HG03565 (cell line): ENCODE measurements around the gene NOL12.
"Not testable (repeated sequence)": the region's sequence is repeated elsewhere in the genome, so short reads cannot be mapped to it uniquely, and the experiment has no call there.

Experiments used
- ATAC-seq: cut with Tn5 transposase; IDR thresholded peaks from one replicate; pipeline ENCODE4 v1.9.1; 2021; ENCODE audit warnings: mild to moderate bottlenecking, moderate library complexity; ENCODE audit not compliant: unreplicated experiment

The NOL12 gene

DNA sequence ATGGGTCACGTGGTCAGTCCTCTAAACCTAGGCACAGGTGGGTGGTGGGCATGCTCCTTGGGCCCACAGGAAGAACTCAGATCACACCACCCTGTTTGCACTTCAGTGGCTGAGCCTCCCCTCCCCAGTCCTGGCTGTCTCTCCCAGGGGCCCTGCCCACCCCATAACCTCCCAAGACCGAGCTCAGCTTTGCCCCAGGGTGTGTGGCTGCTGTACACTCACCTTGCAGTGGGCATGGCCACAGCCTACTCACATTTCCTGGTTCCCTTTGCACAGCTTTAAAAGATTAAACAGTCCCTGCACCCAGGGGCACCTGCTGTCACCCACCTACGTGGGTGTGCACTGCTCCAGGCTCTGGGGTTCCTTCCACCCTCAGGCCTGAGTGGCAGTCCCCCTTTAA is 24.5 kb downstream of the NOL12 start:
- ATAC-seq, result no peak

DNA sequence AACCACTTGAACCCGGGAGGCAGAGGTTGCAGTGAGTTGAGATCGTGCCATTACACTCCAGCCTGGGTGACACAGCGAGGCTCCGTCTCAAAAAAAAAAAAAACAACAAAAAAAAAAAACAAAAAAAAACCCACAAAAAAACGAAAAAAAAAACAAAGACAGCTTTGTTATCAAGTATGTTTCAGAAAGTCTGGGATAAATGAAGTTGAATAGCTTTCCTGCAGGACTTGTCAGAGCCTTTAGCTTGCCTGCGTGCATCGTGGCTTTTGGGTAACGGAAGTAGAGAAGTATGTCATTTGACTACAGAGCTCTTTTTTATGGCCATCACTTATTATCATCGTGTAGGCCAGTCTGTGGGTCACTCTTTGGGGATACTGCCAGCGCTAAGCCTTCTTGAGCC is 25.3 kb downstream of the NOL12 start:
- no peak for ATAC-seq

DNA sequence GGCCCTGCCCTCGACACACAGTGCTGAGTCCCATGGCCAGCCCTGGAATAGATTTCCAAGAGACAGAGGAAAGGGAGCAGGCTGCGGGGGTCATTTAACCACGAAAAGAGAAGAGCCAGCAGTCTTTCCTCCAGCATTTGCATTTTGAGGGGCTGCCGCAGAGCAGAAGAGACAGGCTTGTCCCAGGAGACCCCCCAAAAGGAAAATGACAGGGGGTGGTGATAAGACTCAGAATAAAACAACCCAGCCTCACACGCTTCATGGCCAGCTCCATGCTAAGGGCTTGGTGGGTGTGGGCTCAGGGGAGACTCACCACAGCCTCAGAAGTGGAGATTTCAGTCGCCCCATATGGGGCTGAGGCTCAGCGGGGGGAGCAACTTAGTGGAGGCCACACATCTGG is 27.6 kb downstream of the NOL12 start:
- no peak for ATAC-seq

DNA sequence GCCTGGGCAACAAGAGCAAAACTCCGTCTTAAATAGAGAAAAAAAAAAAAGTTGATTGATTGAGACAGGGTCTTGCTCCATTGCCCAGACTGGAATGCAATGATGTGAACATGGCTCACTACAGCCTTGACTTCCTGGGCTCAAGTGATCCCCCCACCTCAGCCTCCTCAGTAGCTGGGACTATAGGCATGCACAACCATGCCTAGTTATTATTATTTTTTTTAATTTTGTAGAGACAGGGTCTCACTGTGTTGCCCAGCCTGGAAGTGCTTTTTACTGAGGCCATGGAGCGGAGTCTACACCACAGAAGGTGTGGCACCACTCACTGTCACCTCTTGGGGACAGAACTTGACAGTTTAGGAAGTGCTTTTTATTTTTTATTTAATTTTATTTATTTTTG is 28.5 kb downstream of the NOL12 start:
- ATAC-seq, result no peak

DNA sequence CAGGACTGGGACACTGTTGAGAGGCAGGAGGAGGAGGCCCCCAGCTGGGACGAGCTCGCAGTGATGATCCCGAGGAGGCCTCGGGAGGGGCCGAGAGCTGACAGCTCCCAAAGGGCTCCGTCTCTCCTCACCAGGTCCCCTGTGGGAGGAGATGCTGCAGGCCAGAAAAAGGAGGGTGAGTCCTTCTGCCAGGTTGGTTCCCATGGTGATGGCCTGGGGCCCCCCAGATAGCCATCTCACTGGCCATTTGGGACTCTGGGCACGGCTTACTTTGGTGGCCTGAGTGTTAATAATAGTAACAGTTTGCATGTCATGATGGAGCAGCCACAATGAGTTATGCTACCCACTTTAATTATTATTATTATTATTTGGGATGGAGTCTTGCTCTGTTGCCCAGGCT is 29.6 kb downstream of the NOL12 start:
- no peak for ATAC-seq

DNA sequence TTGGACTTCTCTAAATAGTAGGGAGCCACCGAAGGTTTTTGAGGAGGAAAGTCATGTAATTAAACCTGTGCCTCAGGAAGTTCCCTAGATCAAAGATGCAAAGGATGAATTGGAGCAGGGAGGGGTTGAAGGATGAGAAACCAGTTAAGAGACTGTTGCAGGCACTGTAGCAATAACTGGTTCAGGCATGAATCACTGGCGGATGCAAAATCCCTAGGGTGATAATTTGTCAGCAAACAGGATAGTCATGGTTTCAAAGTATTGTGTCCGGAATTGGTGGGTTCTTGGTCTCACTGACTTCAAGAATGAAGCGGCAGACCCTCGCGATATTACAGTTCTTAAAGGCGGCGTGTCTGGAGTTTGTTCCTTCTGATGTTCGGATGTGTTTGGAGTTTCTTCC is 30.6 kb downstream of the NOL12 start:
- no peak for ATAC-seq

DNA sequence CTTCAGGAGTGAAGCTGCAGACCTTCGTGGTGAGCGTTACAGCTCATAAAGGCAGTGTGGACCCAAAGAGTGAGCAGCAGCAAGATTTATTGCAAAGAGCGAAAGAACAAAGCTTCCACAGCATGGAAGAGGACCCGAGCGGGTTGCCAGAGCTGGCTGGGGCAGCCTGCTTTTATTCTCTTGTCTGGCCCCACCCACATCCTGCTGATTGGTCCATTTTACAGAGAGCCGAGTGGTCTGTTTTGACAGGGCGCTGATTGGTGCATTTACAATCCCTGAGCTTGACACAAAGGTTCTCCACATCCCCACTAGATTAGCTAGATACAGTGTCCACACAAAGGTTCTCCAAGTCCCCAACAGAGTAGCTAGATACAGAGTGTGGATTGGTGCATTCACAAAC is 31.1 kb downstream of the NOL12 start:
- not testable (repeated sequence) for ATAC-seq

DNA sequence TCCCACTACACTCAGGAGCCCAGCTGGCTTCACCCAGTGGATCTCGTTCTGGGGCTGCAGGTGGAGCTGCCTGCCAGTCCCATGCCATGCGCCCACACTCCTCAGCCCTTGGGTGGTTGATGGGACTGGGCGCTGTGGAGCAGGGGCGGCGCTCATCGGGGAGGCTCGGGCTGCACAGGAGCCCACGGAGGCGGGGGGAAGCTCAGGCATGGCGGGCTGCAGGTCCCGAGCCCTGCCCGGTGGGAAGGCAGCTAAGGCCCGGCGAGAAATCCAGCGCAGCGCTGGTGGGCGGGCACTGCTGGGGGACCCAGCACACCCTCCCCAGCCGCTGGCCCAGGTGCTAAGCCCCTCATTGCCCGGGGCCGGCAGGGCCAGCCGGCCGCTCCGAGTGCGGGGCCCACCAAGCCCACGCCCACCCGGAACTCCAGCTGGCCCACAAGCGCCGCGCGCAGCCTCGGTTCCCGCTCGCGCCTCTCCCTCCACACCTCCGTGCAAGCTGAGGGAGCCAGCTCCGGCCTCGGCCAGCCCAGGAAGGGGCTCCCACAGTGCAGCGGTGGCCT is 31.7 kb downstream of the NOL12 start:
- ATAC-seq, result not testable (repeated sequence)

DNA sequence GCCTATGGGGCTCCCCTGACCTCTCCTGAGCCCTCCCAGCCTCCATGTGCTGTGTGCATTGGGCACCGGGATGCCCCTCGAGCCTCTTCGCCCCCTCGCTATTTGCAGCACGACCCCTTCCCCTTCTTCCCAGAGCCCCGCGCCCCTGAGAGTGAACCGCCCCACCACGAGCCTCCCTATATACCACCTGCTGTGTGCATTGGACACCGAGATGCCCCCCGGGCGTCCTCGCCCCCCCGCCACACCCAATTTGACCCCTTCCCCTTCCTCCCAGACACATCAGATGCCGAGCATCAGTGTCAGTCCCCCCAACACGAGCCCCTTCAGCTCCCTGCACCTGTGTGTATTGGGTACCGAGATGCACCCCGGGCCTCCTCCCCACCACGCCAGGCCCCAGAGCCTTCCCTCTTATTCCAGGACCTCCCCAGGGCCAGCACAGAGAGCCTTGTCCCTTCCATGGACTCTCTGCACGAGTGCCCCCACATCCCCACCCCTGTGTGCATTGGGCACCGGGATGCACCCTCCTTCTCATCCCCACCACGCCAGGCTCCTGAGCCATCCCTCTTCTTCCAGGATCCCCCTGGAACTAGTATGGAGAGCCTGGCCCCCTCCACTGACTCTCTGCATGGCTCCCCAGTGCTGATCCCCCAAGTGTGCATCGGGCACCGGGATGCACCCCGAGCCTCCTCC is 39.6 kb downstream of the NOL12 start:
- ATAC-seq, result no peak

DNA sequence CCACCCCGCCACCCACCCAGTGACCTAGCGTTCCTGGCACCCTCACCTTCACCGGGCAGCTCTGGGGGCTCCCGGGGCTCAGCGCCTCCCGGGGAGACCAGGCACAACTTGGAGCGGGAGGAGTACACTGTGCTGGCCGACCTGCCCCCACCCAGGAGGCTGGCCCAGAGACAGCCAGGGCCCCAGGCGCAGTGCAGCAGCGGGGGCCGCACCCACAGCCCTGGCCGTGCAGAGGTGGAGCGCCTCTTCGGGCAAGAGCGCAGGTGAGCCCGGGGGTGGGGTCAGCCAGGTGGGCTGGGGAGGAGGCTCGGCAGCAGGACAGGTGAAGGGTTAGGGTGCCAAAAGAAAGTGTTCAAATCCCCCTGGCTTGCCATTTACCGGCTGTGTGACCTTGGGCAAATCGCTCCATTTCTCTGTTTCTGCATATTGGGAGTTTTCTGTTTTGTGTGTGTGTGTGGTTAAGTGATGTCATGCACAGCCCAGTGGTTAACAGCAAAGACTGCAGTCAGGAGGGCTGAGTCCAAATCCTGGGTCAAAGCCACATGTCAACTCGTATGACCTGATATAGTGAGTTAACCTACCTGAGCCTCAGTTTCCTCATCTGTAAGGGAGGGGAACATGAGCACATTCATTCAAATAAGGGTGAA is 40.2 kb downstream of the NOL12 start:
- no peak for ATAC-seq

DNA sequence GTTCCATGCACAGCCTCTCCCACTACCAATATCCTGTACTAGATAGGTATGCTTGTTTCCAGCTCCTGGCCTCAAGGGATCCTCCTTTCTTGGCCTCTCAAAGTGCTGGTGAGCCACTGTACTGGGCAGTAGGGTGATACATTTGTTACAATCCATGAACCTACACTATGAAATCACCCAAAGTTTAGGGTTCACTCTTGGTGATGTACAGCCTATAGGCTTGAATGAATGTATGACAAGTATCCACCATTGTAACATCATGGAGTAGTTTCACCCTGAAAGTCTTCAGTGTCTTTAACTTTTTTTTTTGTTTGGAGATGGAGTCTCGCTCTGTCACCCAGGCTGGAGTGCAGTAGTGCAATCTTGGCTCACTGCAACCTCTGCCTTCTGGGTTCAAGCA is 42.5 kb downstream of the NOL12 start:
- ATAC-seq, result no peak

DNA sequence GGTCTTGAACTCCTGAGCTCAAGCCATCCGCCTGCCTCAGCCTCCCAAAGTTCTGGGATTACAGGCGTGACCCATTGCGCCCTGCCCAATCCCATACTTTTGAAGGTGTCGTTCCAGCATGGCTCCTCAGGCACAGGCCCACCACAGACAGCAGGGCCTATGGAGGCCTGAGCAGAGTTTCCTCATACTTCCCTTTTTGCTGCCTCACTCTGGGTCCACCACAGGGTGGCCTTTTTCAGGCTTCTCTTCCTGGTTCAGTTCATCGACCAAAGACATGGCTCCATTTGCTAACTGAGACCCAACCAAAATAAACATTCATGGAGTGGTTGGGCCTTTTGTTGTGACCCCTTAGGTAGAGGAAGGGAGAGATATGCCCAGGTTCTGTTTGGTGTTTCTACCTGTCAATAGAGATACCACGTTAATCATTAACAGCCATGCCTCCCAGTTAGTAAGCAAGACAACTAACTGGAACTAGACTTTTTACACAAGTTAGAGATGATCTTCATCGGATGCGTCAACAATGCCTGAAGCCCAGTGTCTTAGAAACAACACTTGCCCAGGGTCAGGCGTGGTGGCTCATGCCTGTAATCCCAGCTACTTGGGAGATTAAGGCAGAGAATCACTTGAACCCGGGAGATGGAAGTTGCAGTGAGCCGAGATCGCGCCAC is 45.8 kb downstream of the NOL12 start:
- no peak for ATAC-seq

DNA sequence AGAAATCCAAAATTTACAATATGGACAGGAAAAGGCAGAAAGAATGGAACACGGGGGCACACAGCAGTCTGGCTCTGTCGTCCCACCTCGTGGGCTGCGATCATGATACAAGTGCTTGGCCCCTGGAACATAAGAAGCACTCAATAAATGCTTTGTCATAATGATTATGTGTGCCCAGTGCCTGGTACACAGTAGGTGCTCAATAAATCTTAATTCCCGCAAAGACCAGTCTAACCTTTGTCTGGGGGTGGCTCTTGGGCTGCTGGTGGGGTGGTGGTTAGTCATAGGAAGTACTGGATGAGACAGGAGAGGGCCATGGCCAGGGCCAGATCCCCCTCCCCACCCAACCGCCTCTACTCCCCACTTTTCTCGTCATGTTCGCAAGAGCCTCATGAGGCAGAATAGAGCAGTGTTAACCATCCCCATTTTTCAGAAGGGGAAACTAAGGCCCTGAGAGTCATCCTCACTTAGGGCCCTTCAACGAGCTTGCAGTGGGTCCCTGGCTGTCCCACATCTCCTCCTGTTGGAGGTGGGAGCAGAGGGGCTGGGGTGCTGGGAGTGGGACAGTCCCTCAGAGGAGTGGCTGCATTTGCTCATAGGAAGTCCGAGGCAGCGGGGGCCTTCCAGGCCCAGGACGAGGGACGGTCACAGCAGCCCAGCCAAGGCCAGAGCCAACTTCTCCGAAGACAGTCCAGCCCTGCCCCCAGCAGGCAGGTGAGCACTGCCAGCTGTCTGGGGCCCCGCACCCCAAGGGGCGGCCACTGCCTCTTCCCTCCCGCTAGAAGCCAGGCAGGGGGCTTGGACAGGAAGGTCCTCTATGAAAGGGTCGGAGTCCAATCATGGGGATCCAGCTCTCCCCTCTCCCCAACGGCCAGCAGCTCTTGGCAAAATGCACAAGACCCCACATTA is 46.8 kb downstream of the NOL12 start:
- no peak for ATAC-seq

DNA sequence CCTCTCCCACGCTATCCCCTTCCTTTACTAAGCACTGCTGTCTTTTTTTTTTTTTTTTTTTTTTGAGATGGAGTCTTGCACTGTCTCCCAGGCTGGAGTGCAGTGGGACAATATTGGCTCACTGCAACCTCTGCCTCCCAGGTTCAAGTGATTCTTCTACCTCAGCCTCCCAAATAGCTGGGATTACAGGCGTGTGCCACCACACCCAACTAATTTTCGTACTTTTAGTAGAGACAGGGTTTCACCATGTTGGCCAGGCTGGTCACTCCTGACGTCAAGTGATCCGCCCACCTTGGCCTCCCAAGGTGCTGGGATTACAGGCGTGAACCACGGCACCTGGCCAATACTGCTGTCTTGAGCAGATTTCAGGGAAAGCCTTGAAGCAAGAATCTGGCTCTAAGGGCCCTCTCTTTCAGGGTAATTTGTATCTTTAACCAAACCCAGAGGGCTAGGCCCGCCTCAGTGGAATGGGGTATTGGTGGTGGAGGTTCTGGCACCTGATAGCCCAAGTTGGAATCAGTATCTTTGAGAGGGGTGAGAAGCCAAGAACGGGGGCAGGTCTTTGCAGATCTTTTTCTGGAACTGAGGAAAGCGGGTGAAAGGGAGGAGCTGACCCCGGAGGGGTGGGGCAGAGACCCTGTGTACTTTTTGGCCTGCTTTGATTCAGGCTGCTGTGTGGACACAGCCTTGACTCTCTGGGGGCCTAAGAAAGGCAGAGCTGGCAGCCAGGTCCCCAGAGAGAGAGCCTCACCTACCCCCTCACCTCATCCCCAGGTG is 47.7 kb downstream of the NOL12 start:
- no peak for ATAC-seq

DNA sequence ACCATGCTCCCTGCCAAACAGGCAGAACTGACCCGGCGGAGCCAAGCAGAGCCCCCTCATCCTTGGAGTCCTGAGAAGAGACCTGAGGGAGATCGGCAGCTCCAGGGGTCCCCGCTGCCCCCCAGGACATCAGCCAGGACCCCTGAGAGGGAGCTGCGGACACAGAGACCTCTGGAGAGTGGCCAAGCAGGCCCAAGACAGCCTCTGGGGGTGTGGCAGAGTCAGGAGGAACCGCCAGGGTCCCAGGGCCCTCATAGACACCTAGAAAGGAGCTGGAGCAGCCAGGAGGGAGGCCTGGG is 48.2 kb downstream of the NOL12 start:
- no peak for ATAC-seq

DNA sequence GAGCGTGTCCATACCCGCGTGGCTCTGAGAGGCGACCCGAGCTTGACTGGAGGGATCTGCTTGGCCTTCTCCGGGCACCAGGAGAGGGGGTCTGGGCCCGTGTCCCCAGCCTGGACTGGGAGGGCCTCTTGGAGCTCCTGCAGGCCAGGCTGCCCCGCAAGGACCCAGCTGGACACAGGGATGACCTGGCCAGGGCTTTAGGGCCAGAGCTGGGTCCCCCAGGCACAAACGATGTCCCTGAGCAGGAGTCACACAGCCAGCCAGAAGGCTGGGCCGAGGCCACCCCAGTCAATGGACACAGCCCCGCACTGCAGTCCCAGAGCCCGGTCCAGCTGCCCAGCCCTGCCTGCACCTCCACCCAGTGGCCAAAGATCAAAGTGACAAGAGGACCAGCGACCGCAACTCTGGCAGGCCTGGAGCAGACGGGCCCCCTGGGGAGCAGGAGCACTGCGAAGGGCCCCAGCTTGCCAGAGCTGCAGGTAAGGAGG is 48.9 kb downstream of the NOL12 start:
- no peak for ATAC-seq

DNA sequence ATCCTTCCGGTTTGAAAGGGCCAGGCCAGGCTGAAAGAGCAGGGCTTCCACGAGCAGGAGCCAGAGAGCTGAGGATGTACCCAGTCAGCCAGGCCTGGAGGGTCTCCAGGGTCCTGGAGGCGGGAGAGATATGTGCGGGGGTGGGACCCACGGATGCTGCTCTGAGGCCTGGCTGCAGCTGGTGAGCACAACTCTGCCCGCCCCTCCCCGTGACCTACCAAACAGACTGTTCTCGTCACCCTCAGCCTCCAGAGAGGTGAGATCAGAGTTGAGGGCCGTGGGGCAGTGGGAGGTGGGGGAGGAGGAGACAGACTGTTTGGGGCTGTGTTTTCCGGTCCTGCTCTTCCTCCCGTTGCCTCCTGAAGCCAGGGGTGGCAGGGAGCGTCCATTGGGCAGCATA is 52.9 kb downstream of the NOL12 start:
- ATAC-seq, result no peak

DNA sequence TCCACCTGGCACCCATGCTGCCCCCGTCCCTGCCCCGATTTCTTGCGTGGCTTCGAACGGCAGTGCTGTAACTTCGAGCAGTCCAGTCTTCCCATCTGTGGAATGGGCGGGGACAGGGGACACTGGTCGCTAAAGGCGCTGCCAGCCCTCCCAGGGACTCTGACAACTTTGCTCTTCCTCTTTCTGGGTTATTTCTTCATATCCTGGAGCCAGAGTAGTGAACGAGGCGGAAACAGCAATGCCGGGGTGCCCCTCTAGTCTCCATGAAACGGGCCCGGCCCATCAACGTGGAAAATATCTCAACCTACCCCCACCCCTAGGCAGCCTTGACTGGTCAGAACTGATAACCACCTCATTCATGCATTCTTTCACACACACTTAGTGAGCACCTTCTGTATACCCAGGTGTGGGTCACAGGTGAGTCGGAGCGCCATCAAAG is 53.5 kb downstream of the NOL12 start:
- ATAC-seq, result no peak

DNA sequence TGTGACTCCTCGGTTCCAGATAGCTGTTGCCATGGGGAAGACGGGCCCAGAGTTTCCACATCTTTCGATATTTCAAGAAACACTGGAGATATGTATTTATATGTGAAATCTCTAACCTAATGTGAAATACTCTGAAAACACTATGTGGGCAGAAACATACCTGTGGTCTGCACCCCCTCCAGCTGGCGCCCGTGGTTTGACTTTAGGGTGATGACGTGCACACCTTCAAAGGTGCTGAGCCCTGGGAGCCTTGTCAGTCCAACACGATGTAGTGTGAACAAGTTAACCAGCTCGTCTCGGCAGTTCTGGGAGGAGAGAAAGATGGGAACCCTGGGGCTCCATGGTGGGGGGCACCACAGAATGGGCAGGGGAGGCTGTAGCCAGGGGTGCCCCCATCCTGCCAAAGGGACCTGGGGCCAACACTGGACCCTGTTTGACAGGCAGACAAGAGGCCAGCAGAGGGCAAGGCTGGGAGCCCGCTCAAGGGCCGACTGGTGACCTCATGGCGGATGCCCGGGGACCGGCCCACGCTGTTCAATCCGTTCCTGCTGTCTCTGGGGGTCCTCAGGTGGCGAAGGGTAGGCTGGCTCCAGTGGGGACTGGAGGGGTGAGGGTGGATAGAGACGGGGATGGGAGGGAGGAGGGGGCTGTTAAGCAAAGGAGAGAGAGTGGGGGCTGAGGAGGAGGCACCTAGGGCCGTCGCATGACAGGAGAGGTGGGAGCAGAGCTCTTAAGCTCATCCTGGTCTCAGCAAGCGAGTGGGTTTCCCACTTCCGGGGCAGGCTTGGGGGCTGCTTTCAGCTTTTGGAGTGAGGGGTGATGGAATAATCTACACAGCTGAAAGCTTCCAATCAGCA is 54.5 kb downstream of the NOL12 start:
- ATAC-seq, result no peak
